Measurements from ENCODE around the gene CTPS2. TPM values are rescaled to one million over a fixed set of nuclear protein-coding genes. Genes with fewer than 3 reads are reported as not detected.
A peak's percentile ranks its signal among the peaks of the same experiment; 100 is the strongest.

Gene CTPS2
- total RNA-seq, 1 donor from 2014 or later: 116 TPM

- Mint-ChIP-seq H3K27ac (no peak overlapping the region), H3K27me3 (ENCODE audit: insufficient read depth, low read depth) (no peaks in the 10 kb centered on the region), H3K4me1 (no peaks in the 10 kb centered on the region), H3K36me3 (peaks cover 25% of the 10 kb centered on the region), H3K9me3 (no peaks in the 10 kb centered on the region), H3K4me3 (no peak overlapping the region)
- Histone ChIP-seq H3K36me3 (peaks cover 16% of the 10 kb centered on the region), H3K9me3 (ENCODE audit: low read depth) (no peaks in the 10 kb centered on the region), H2AFZ (replicated peaks) (no peak overlapping the region), H3K4me1 (no peaks in the 10 kb centered on the region), H4K20me1 (ENCODE audit: low read depth) (no peaks in the 10 kb centered on the region), H3F3A (ENCODE audit: low read depth) (peaks cover 7% of the 10 kb centered on the region), H3K4me3 (no peak overlapping the region), H3K27me3 (no peaks in the 10 kb centered on the region), H3K4me2 (no peak overlapping the region), H3K27ac (no peak overlapping the region), H3K9ac (no peak overlapping the region), H3K79me2 (ENCODE audit: low read depth) (peaks cover 16% of the 10 kb centered on the region)
- DNase-seq (ENCODE audit: low spot score): no peak
- TF ChIP-seq EZH2 (IDR thresholded peaks at IDR 0.05) (no peak), EZH2phosphoT487 (IDR thresholded peaks at IDR 0.05) (no peak), CTCF (IDR thresholded peaks at IDR 0.05) (no peak)
Observed at GRCh38 chrX:16699389-16699788, 13.1 kb downstream of the CTPS2 start.

- peaks cover 26% of the 10 kb centered on the region for H3K36me3 Mint-ChIP-seq
- no peak overlapping the region for H3K27ac Mint-ChIP-seq
- H3K4me3 ChIP-seq: no peak overlapping the region
Observed at GRCh38 chrX:16696956-16697355, 15.5 kb downstream of the CTPS2 start.

GRCh38 chrX:16695079-16695676 lies 17.3 kb downstream of the CTPS2 start:
- Histone ChIP-seq H3K4me2 (no peak overlapping the region), H3K4me3 (no peak overlapping the region), H3K79me2 (ENCODE audit: low read depth) (peaks cover 6% of the 10 kb centered on the region), H3K27me3 (no peaks in the 10 kb centered on the region), H4K20me1 (ENCODE audit: low read depth) (no peaks in the 10 kb centered on the region), H3K36me3 (peaks cover 19% of the 10 kb centered on the region), H3K4me1 (no peaks in the 10 kb centered on the region), H2AFZ (replicated peaks) (no peak overlapping the region), H3F3A (ENCODE audit: low read depth) (peaks cover 7% of the 10 kb centered on the region), H3K27ac (no peak overlapping the region), H3K9me3 (ENCODE audit: low read depth) (no peaks in the 10 kb centered on the region), H3K9ac (no peak overlapping the region)
- Mint-ChIP-seq H3K4me1 (no peaks in the 10 kb centered on the region), H3K27ac (no peak overlapping the region), H3K27me3 (ENCODE audit: insufficient read depth, low read depth) (no peaks in the 10 kb centered on the region), H3K4me3 (no peak overlapping the region), H3K36me3 (peaks cover 37% of the 10 kb centered on the region), H3K9me3 (no peaks in the 10 kb centered on the region)
- peak; percentile 68 for DNase-seq (ENCODE audit: low spot score)
- peak; percentile 90 for TF ChIP-seq CTCF (IDR thresholded peaks at IDR 0.05)
- TF ChIP-seq EZH2phosphoT487 (IDR thresholded peaks at IDR 0.05): no peak

More at GRCh38 chrX:16696956-16697355, 15.5 kb downstream of the CTPS2 start:
- no peaks in the 10 kb centered on the region for H3K4me1 Mint-ChIP-seq
- H3K27me3 ChIP-seq: no peaks in the 10 kb centered on the region
- H3F3A ChIP-seq (ENCODE audit: low read depth): peaks cover 7% of the 10 kb centered on the region
- H2AFZ ChIP-seq (replicated peaks): no peak overlapping the region
- peaks cover 24% of the 10 kb centered on the region for H3K36me3 ChIP-seq
- H3K4me1 ChIP-seq: no peaks in the 10 kb centered on the region
- H3K27me3 Mint-ChIP-seq (ENCODE audit: insufficient read depth, low read depth): no peaks in the 10 kb centered on the region
- no peaks in the 10 kb centered on the region for H3K9me3 ChIP-seq (ENCODE audit: low read depth)
- TF ChIP-seq EZH2phosphoT487 (IDR thresholded peaks at IDR 0.05): no peak
- TF ChIP-seq CTCF (IDR thresholded peaks at IDR 0.05): no peak
- no peak for TF ChIP-seq EZH2 (IDR thresholded peaks at IDR 0.05)
- H3K27ac ChIP-seq: no peak overlapping the region
- H3K79me2 ChIP-seq (ENCODE audit: low read depth): peaks cover 6% of the 10 kb centered on the region
- H3K9me3 Mint-ChIP-seq: no peaks in the 10 kb centered on the region
- no peak overlapping the region for H3K4me2 ChIP-seq
- no peak for DNase-seq (ENCODE audit: low spot score)
- H4K20me1 ChIP-seq (ENCODE audit: low read depth): no peaks in the 10 kb centered on the region
- no peak overlapping the region for H3K9ac ChIP-seq
- H3K4me3 Mint-ChIP-seq: no peak overlapping the region

Measured in neural progenitor cell (in vitro differentiated cells).